ENCODE data around the gene CXCR3. TPM values are rescaled to one million over a fixed set of nuclear protein-coding genes. Genes with fewer than 3 reads are reported as not detected.

The CXCR3 gene
- total and polyA plus RNA-seq, 10 of the 15 experiments (the other 5 are each of a cell fraction or from before 2014, with no cell fraction given) = 1.4 to 48.2 (median 15.7) TPM

DNA sequence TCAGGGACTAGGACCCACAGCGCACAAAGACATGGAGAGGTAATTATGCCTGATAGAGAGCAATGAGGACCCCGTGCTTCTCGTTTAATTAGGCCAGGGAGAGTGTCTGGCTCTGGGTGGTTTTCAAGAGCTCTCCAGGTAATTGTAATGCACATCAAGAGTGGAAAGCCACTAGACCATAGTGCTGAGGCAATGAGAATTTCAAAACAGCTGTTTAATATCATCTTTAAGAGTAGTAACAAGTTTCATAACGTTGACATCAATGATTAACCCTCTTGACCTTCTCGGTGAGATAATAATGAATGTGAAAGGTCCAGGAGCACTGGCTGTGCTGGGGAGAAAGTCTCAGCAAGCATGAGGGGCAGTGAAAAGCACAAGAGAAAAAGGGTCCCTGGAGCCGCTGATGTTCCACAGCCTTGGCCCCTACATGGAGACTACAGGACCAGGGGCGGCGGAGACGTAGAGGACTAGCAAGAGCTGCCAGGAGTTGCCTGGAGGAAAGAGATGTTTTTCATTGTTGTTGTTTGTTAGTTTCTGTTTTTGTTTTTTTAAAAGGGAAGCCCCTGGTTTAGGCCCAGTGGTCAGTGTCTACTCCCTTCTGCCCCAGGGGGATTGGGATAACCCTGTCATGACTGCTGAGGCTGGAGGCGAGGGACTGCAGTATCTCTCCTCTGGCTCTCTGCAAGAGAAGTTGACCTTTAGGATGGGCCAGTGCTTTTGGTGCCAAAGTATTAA lies 14.8 kb upstream of the CXCR3 start (continued):
- TF ChIP-seq, protein P1, sequence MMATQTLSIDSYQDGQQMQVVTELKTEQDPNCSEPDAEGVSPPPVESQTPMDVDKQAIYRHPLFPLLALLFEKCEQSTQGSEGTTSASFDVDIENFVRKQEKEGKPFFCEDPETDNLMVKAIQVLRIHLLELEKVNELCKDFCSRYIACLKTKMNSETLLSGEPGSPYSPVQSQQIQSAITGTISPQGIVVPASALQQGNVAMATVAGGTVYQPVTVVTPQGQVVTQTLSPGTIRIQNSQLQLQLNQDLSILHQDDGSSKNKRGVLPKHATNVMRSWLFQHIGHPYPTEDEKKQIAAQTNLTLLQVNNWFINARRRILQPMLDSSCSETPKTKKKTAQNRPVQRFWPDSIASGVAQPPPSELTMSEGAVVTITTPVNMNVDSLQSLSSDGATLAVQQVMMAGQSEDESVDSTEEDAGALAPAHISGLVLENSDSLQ (IDR thresholded peaks at IDR 0.05) = no peak
- TF ChIP-seq NRF1 (conservative IDR thresholded peaks at IDR 0.05; ENCODE audit: low read depth, low read length) (no peak), DPF2 (IDR thresholded peaks at IDR 0.05) (0 out of 2 replicates have a peak, but pooled peaks have one; percentile 23), IKZF1 (conservative IDR thresholded peaks at IDR 0.05) (0 out of 2 replicates have a peak, but pooled peaks have one; percentile 19)

DNA sequence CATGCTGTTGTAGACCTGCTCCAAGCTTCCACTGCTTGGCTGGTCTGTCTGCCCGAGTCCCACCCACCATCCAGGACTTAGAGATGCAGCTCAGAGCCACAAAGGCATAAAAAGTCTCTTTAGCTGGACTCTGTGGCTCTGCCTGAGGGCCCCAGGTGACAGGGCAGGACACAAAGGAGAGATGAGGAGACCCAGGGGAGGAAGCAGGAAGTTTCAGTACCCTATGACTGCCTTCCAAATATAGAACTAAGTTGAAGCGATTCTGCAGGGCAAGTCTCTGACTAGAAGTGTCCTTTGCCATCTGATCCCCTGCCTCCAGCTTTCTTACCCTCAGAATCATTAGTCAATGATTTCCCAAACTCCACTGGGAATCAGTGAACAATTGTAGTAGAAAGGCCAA lies 11.2 kb upstream of the CXCR3 start:
- Histone ChIP-seq H4K20me1 (ENCODE audit: control insufficient read depth, insufficient read depth) (no peaks in the 10 kb centered on the region), H3K9me3 (replicated peaks; ENCODE audit: control insufficient read depth, insufficient read depth, low read length) (no peaks in the 10 kb centered on the region; the same call in 2 of the 3 replicates), H3K4me2 (ENCODE audit: control insufficient read depth, insufficient read depth) (peak overlapping the region; percentile 66), H3K4me3 (peak overlapping the region; percentile 41; the same call in 1 of the 2 replicates), H3K9ac (ENCODE audit: control insufficient read depth, insufficient read depth, low read length) (peak overlapping the region; percentile 36; the same call in 1 of the 2 replicates), H3K27ac (ENCODE audit: control insufficient read depth, insufficient read depth) (peak overlapping the region; percentile 81), H3K36me3 (ENCODE audit: control insufficient read depth in 2 of 2, insufficient read depth in 2 of 2, low read length in 1 of 2) (no peaks in the 10 kb centered on the region), H3K27me3 (replicated peaks in 1 of 2; ENCODE audit: control insufficient read depth in 2 of 2, insufficient read depth in 2 of 2, low read length in 1 of 2) (no peaks in the 10 kb centered on the region), H3K79me2 (ENCODE audit: control insufficient read depth, insufficient read depth, low read length) (no peaks in the 10 kb centered on the region), H2AFZ (ENCODE audit: control insufficient read depth, low read depth, low read length) (peak overlapping the region; percentile 62), H3K4me1 (ENCODE audit: control insufficient read depth, insufficient read depth, low read length) (peaks cover 29% of the 10 kb centered on the region)
- ChIA-PET SMC1A (ENCODE audit: uncharacterized antibody, unreplicated experiment) (interaction anchor here (1.0 to 1.5 kb wide), 3 partner anchors 10 to 115 kb away, joined by 3 to 7 read pairs (median 4); partner anchors contain the start of gene CXCR3), RAD21 (ENCODE audit: unreplicated experiment) (interaction anchor here (1.2 kb wide), 1 partner anchor 9 kb away, joined by 5 read pairs; no protein-coding TSS in a partner anchor), CTCF (interaction anchor here (1.4 to 1.5 kb wide), 2 partner anchors 10 to 12 kb away, joined by 4 read pairs; no protein-coding TSS in a partner anchor), POLR2A (interaction anchor here (0.7 to 1.2 kb wide), 3 partner anchors 10 to 375 kb away, joined by 3 to 4 read pairs (median 3); no protein-coding TSS in a partner anchor)
- intact Hi-C loops (cut with micrococcal nuclease; ENCODE audit: unreplicated experiment) = no loop called here
- FAIRE-seq = peak; percentile 86
- in situ Hi-C loops (cut with MboI) = no loop called here
- DNase-seq (ENCODE audit: low read depth, low spot score) = no peak
- BruUV-seq (replicated peaks) = no TSS peak
- ATAC-seq = peak; percentile 79
- 0% methylated on average over 2 of the region's 2 CpGs for WGBS (ENCODE audit: insufficient coverage, insufficient replicate concordance, low lambda C conversion rate, missing lambda C conversion rate)
- peak; percentile 88 for TF ChIP-seq MEF2A (IDR thresholded peaks at IDR 0.05; ENCODE audit: insufficient read depth, low read depth, low read length)
- TF ChIP-seq RAD51 (IDR thresholded peaks at IDR 0.05) = no peak
- TF ChIP-seq, protein P2, sequence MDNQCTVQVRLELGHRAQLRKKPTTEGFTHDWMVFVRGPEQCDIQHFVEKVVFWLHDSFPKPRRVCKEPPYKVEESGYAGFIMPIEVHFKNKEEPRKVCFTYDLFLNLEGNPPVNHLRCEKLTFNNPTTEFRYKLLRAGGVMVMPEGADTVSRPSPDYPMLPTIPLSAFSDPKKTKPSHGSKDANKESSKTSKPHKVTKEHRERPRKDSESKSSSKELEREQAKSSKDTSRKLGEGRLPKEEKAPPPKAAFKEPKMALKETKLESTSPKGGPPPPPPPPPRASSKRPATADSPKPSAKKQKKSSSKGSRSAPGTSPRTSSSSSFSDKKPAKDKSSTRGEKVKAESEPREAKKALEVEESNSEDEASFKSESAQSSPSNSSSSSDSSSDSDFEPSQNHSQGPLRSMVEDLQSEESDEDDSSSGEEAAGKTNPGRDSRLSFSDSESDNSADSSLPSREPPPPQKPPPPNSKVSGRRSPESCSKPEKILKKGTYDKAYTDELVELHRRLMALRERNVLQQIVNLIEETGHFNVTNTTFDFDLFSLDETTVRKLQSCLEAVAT (IDR thresholded peaks at IDR 0.05) = no peak
- no peak for TF ChIP-seq BRCA1 (IDR thresholded peaks at IDR 0.05; ENCODE audit: low read depth, low read length)
- no peak for TF ChIP-seq TCF12 (IDR thresholded peaks at IDR 0.05; ENCODE audit: low read depth, low read length)
- no peak for TF ChIP-seq HDGF (IDR thresholded peaks at IDR 0.05)
- TF ChIP-seq ETV6 (conservative IDR thresholded peaks at IDR 0.05 in 1 of 2, IDR thresholded peaks at IDR 0.05 in 1 of 2; ENCODE audit: borderline replicate concordance in 1 of 2, low read depth in 1 of 2) = no peak
- TF ChIP-seq, protein P3, sequence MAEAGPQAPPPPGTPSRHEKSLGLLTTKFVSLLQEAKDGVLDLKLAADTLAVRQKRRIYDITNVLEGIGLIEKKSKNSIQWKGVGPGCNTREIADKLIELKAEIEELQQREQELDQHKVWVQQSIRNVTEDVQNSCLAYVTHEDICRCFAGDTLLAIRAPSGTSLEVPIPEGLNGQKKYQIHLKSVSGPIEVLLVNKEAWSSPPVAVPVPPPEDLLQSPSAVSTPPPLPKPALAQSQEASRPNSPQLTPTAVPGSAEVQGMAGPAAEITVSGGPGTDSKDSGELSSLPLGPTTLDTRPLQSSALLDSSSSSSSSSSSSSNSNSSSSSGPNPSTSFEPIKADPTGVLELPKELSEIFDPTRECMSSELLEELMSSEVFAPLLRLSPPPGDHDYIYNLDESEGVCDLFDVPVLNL (IDR thresholded peaks at IDR 0.05; ENCODE audit: low read depth, low read length) = no peak
- no peak for TF ChIP-seq GABPA (IDR thresholded peaks at IDR 0.05; ENCODE audit: low read depth)
- TF ChIP-seq, protein P1 (IDR thresholded peaks at IDR 0.05) = no peak
- peak; percentile 76 for TF ChIP-seq EED (IDR thresholded peaks at IDR 0.05; ENCODE audit: low read depth)
- peak; percentile 66 for TF ChIP-seq IKZF1 (conservative IDR thresholded peaks at IDR 0.05)
- TF ChIP-seq EP300 (IDR thresholded peaks at IDR 0.05; ENCODE audit: borderline replicate concordance in 1 of 2, control insufficient read depth in 1 of 2, low read depth in 2 of 2, low read length in 2 of 2) = peak; percentile 19 to 29; a peak in 1 of 4 replicates
- no peak for TF ChIP-seq NBN (IDR thresholded peaks at IDR 0.05)
